ENCODE data around the gene DAB1.

DNA sequence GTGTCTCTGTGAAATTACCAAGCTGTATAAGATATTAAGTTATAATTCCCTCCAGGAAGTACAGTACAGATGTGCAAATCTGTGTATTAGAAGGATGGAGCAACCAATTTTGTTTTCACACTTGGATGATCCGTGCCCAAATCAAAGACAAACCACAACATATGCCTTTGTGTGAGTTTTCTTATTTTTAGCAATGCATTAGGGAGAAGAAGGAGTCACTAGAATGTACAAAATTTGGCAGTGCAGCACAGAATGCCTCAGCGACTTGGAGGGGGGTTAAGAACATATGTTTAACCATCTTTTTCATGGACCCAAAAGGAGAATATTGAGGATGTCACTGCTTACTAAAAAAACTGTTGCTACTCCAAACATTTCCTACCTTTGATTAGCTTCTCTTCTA lies 45.3 kb downstream of the DAB1 start:
- TF ChIP-seq, protein P1, sequence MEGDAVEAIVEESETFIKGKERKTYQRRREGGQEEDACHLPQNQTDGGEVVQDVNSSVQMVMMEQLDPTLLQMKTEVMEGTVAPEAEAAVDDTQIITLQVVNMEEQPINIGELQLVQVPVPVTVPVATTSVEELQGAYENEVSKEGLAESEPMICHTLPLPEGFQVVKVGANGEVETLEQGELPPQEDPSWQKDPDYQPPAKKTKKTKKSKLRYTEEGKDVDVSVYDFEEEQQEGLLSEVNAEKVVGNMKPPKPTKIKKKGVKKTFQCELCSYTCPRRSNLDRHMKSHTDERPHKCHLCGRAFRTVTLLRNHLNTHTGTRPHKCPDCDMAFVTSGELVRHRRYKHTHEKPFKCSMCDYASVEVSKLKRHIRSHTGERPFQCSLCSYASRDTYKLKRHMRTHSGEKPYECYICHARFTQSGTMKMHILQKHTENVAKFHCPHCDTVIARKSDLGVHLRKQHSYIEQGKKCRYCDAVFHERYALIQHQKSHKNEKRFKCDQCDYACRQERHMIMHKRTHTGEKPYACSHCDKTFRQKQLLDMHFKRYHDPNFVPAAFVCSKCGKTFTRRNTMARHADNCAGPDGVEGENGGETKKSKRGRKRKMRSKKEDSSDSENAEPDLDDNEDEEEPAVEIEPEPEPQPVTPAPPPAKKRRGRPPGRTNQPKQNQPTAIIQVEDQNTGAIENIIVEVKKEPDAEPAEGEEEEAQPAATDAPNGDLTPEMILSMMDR (IDR thresholded peaks at IDR 0.05; ENCODE audit: insufficient read depth, low read length, poor library complexity, severe bottlenecking): no peak
- TF ChIP-seq EZH2phosphoT487 (conservative IDR thresholded peaks at IDR 0.05; ENCODE audit: low read length): no peak
